ENCODE data around the gene CR1.
"Not testable (repeated sequence)": the region's sequence is repeated elsewhere in the genome, so short reads cannot be mapped to it uniquely, and the experiment has no call there.

The CR1 gene

DNA sequence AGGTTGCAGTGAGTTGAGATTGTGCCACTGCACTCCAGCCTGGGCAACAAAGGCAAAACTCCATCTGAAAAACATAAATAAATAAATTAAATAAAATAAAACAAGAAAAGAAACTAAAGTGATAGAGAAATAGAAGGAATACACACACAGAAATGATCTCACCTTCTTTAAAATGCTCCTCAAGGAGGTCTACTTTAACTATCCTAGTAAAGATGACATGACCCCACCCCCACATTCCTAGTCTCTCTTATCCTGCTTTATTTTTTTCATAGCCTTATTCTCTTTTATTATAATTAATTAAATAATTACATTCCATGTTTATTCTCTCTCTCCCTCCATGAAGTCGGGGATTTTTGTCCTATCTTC lies 131.0 kb downstream of the CR1 start:
- Histone ChIP-seq H3K27me3 (ENCODE audit: insufficient read depth, low read depth, severe bottlenecking) (peaks cover 90% of the 10 kb centered on the region), H3K27ac (no peak overlapping the region), H3K4me3 (ENCODE audit: low read depth, low read length) (no peak overlapping the region), H3K9me3 (ENCODE audit: severe bottlenecking) (no peaks in the 10 kb centered on the region), H3K36me3 (no peaks in the 10 kb centered on the region)
- DNase-seq, result no peak
- TF ChIP-seq, protein P1, sequence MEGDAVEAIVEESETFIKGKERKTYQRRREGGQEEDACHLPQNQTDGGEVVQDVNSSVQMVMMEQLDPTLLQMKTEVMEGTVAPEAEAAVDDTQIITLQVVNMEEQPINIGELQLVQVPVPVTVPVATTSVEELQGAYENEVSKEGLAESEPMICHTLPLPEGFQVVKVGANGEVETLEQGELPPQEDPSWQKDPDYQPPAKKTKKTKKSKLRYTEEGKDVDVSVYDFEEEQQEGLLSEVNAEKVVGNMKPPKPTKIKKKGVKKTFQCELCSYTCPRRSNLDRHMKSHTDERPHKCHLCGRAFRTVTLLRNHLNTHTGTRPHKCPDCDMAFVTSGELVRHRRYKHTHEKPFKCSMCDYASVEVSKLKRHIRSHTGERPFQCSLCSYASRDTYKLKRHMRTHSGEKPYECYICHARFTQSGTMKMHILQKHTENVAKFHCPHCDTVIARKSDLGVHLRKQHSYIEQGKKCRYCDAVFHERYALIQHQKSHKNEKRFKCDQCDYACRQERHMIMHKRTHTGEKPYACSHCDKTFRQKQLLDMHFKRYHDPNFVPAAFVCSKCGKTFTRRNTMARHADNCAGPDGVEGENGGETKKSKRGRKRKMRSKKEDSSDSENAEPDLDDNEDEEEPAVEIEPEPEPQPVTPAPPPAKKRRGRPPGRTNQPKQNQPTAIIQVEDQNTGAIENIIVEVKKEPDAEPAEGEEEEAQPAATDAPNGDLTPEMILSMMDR (IDR thresholded peaks at IDR 0.05; ENCODE audit: low read depth, low read length), result no peak

DNA sequence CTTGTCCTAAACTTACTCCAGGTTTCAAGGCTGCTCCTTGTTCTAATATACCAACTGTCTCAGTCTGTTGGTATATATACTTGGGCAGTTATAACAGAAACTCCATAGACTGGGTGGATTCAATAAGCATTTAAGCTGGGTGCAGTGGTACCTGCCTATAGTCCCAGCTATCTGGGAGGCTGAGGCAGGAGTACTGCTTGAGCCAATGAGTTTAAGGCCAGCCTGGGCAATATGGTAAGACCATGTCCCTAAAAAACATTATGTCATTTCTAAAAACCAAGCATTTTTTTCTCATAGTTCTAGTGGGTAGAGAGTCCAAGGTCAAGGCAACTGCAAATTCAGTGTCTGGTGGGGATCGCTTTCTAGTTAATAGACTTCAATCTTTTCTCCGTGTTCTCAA lies 131.5 kb downstream of the CR1 start:
- H3K4me3 ChIP-seq (ENCODE audit: low read depth, low read length), result no peak overlapping the region
- TF ChIP-seq, protein P1 (IDR thresholded peaks at IDR 0.05; ENCODE audit: low read depth, low read length), result no peak
- H3K9me3 ChIP-seq (ENCODE audit: severe bottlenecking), result no peaks in the 10 kb centered on the region
- H3K27ac ChIP-seq, result no peak overlapping the region
- DNase-seq, result no peak
- H3K36me3 ChIP-seq, result no peaks in the 10 kb centered on the region
- H3K27me3 ChIP-seq (ENCODE audit: insufficient read depth, low read depth, severe bottlenecking), result peaks cover 90% of the 10 kb centered on the region

DNA sequence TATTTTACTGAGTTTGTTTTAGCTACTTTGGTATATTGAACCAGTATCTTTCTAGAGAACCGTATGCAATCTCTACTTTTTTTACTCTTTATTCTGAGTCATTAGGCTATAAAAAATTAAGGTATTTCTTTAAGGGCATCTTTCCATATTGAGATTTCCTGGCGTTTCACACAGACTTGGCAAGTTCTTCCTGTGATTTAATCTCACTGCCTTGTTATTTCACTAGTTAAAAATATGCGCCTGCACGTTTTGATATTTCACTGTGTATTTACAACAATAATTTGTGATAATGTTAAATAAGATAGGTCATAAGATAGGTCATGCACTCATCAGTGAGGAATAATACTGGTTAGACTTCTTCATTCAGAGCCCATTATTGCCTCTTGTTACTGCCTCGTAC lies 132.8 kb downstream of the CR1 start:
- H3K27me3 ChIP-seq (ENCODE audit: insufficient read depth, low read depth, severe bottlenecking), result peaks cover 95% of the 10 kb centered on the region
- TF ChIP-seq, protein P1 (IDR thresholded peaks at IDR 0.05; ENCODE audit: low read depth, low read length), result no peak
- no peak overlapping the region for H3K27ac ChIP-seq
- no peaks in the 10 kb centered on the region for H3K36me3 ChIP-seq
- H3K9me3 ChIP-seq (ENCODE audit: severe bottlenecking), result no peaks in the 10 kb centered on the region
- no peak overlapping the region for H3K4me3 ChIP-seq (ENCODE audit: low read depth, low read length)
- no peak for DNase-seq

DNA sequence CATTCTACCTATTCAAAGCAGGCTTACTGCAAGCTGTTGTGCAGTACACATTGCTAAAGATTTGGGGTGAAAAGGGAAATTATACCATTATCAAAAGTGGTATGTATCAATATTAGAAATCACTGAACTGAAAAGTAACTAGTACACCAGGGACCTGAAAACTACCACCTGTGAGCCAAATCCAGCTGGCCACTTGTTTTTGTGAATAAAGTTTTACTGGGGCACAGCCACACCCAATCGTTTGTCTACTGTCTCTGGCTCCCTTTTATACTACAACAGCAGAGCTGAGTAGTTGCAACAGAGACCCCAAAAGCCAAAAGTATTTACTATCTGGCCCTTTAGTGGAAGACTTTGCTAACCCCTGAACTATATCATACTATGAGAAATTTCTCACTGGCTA lies 135.2 kb downstream of the CR1 start:
- no peaks in the 10 kb centered on the region for H3K36me3 ChIP-seq
- no peak for DNase-seq
- H3K9me3 ChIP-seq (ENCODE audit: severe bottlenecking), result no peaks in the 10 kb centered on the region
- H3K27me3 ChIP-seq (ENCODE audit: insufficient read depth, low read depth, severe bottlenecking), result peaks cover 98% of the 10 kb centered on the region
- TF ChIP-seq, protein P1 (IDR thresholded peaks at IDR 0.05; ENCODE audit: low read depth, low read length), result no peak
- no peak overlapping the region for H3K27ac ChIP-seq
- H3K4me3 ChIP-seq (ENCODE audit: low read depth, low read length), result no peak overlapping the region

DNA sequence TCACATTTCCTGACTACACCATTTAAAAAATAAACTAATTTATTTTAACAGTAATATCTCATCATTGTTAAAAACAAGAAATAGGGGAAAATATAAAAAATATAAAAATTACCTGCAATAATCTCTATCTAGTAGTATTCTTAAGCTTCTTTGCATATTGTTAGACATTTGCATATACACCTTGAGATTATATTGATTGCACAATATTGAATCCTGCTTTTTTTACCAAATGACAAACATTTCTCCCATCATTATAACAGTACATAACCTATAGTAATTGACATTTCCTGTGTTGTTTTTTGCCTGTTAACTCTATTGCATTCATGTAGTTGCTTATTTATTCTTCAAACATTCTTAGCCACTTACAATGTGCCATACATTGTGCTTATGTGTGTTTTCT lies 137.3 kb downstream of the CR1 start:
- H3K27me3 ChIP-seq (ENCODE audit: insufficient read depth, low read depth, severe bottlenecking), result peaks cover 99% of the 10 kb centered on the region
- H3K9me3 ChIP-seq (ENCODE audit: severe bottlenecking), result no peaks in the 10 kb centered on the region
- no peak overlapping the region for H3K27ac ChIP-seq
- H3K36me3 ChIP-seq, result no peaks in the 10 kb centered on the region
- H3K4me3 ChIP-seq (ENCODE audit: low read depth, low read length), result no peak overlapping the region
- TF ChIP-seq, protein P1 (IDR thresholded peaks at IDR 0.05; ENCODE audit: low read depth, low read length), result no peak
- no peak for DNase-seq

DNA sequence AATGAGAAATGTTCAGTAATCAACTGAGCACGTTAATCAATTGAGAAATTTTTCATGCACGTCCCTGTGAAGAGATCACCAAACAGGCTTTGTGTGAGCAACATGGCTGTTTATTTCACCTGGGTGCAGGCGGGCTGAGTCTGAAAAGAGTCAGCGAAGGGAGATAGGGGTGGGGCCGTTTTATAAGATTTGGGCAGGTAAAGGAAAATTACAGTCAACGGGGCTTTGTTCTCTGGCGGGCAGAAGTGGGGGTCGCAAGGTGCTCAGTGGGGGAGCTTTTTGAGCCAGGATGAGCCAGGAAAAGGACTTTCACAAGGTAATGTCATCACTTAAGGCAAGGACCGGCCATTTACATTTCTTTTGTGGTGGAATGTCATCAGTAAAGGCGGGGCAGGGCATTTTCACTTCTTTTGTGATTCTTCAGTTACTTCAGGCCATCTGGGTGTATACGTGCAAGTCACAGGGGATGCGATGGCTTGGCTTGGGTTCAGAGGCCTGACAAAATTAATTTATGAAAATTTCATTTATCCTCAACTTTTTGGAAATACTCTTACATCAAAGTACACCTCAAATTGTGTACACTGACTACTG lies 137.8 kb downstream of the CR1 start:
- not testable (repeated sequence) for H3K9me3 ChIP-seq (ENCODE audit: severe bottlenecking); DNase-seq; H3K36me3 ChIP-seq; H3K4me3 ChIP-seq (ENCODE audit: low read depth, low read length); H3K27ac ChIP-seq
- peaks cover 99% of the 10 kb centered on the region for H3K27me3 ChIP-seq (ENCODE audit: insufficient read depth, low read depth, severe bottlenecking)

DNA sequence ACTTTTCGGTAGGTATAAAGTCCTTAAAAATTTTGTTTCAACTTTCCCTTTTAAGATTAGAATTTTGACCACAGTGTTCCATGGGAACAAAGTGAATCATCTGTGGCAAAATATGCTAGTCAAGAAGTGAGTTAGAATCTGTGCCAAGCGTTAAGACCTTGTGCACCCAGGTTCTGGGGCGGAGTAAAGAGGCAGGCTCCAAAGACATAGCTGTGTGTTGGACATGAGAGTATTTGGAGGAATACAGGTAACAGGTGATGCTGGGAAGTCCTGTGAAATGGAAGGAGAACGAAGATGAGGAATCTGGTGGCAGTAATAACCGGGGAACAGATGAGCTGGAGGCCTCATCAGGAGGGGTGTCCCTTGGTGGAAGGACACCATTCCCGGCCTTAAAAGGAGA lies 138.3 kb downstream of the CR1 start:
- H3K4me3 ChIP-seq (ENCODE audit: low read depth, low read length), result not testable (repeated sequence)

DNA sequence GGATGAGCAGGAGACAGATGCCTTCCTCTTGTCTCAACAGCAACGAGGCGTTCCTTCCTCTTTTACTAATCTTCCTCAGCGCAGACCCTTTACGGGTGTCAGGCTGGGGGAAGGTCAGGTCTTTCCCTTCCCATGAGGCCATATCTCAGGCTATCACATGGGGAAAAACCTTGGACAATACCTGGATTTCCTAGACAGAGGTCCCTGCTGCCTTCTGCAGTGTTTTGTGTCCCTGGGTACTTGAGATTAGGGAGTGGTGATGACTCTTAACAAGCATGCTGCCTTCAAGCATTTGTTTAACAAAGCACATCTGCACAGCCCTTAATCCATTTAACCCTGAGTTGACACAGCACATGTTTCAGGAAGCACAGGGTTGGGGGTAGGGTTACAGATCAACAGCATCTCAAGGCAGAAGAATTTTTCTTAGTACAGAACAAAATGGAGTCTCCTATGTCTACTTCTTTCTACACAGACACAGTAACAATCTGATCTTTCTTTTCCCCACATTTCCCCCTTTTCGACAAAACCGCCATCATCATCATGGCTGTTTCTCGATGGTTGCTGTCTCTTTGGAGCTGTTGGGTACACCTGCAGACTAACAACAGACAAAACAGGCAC lies 139.7 kb downstream of the CR1 start:
- H3K27ac ChIP-seq; H3K36me3 ChIP-seq; H3K9me3 ChIP-seq (ENCODE audit: severe bottlenecking); DNase-seq; H3K4me3 ChIP-seq (ENCODE audit: low read depth, low read length): not testable (repeated sequence)
- H3K27me3 ChIP-seq (ENCODE audit: insufficient read depth, low read depth, severe bottlenecking), result peaks cover 99% of the 10 kb centered on the region

More for the DNA sequence above, 138.3 kb downstream of the CR1 start:
- not testable (repeated sequence) for H3K36me3 ChIP-seq; H3K9me3 ChIP-seq (ENCODE audit: severe bottlenecking); DNase-seq; H3K27ac ChIP-seq
- peaks cover 99% of the 10 kb centered on the region for H3K27me3 ChIP-seq (ENCODE audit: insufficient read depth, low read depth, severe bottlenecking)

DNA sequence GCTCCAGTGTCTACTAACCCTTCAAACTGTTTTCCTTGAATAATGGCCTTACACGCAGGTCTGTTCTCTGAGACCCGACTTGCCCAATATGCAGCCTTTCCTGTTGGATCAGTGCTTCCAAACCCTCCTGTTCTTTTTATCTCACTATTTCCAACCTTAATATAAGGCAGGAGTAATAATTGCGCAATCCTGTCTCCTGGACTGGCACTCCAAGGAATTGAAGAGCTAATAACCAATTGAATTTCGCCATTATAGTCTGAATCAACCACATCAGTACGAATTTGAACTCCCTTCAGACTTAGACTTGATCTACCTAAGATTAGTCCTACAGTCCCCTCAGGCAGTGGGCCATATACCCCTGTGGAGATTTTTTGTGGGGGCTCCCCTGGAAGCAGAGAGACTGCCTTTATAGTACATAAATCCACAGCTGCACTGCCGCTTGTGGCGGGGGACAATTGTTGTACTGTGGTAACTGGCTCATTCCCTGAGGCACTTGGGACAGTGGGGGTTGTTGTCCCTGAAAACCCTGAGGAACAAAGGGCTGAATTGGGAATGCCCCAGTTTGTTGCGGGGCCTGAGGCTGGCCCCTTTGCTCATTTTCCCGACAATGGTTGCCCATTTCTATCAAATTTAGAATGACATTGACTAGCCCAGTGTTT lies 142.7 kb downstream of the CR1 start:
- not testable (repeated sequence) for H3K27ac ChIP-seq; DNase-seq; H3K36me3 ChIP-seq; H3K4me3 ChIP-seq (ENCODE audit: low read depth, low read length); H3K9me3 ChIP-seq (ENCODE audit: severe bottlenecking)
- peaks cover 98% of the 10 kb centered on the region for H3K27me3 ChIP-seq (ENCODE audit: insufficient read depth, low read depth, severe bottlenecking)
